Measurements from ENCODE around the gene CELA3B.
A peak's percentile ranks its signal among the peaks of the same experiment; 100 is the strongest.
"Not testable (repeated sequence)": the region's sequence is repeated elsewhere in the genome, so short reads cannot be mapped to it uniquely, and the experiment has no call there.

The CELA3B gene

DNA sequence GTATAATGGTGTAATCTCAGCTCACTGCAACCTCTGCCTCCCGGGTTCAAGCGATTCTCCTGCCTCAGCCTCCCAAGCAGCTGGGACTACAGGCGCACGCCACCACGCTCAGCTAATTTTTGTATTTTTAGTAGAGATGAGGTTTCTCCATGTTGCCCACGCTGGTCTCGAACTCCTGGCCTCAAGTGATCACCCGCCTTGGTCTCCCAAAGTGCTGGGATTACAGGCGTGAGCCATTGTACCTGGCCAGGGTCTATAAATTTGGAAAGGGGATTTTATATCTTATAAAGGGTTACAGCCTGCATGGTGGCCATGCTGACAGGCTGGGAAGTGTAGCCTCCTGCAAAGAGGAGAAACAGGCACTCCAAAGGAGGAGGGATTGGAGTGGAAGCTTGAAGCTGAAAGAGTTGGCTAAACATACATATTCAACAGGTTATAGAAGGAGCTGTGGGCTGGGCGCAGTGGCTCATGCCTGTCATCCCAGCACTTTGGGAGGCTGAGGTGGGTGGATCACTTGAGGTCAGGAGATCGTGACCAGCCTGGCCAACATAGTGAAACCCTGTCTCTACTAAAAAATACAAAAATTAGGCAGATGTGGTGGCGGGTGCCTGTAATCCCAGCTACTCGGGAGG lies 37.9 kb downstream of the CELA3B start:
- not testable (repeated sequence) for DNase-seq

DNA sequence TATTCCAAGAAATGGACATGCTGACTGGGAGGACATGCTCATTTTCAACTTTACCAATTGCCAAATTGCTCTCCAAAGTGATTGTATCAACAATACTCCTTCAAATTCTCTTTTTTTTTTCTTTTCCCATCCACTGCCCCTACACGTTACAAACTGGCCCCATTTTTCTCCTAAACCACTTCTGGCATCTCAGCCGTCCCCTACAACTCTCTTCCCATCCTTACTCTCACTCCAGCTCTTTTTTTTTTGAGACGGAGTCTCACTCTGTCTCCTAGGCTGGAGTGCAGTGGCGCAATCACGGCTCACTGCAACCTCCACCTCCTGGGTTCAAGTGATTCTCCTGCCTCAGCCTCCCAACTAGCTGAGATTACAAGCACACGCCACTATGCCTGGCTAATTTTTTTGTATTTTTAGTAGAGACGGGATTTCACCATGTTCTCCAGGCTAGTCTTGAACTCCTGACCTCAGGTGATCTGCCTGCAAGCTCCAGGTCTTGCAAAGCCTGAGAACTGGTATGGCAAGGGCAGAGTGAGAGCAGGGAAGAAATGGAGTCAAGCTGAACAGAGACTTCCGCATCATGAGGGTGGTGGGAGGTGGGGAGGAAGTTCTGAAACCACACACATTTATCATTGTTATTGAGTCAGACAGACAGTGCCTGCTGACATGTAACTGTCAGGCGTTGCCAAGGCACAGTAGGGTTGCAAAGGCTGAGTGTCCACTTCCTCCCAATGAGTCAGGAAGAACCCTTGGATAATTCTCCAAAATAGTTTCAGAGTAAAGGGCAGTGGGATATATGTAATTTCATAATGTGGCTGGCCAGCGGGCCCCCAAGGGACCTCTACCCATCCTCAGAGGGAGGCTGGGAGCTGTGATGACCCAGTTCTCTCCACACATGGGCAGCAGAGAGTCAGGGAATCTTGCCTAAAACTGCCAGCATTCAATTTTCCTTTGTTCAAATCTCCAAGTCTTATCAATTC lies 42.0 kb downstream of the CELA3B start:
- peak; percentile 91 to 98 for DNase-seq

DNA sequence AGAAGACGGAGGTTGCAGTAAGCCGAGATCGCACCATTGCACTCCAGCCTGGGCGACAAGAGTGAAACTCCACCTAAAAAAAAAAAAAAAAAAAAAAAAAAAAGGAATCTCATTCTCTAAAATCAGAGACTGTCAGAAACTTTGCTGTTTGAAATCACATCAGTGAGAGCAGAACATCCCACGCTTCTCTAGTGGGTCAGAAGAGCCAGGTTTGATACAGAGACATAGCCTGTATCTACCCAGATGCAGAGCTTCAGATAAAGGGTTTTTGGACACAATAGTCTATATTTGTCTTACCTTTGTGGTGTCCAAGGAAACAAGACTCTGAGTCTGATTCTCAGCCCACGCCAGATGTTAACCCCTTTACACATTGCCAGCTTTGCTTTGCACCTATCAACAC lies 44.2 kb downstream of the CELA3B start:
- DNase-seq: no peak

GRCh38 chr1:22024485-22025367 lies 47.9 kb downstream of the CELA3B start:
- peak; percentile 36 to 40 for DNase-seq

DNA sequence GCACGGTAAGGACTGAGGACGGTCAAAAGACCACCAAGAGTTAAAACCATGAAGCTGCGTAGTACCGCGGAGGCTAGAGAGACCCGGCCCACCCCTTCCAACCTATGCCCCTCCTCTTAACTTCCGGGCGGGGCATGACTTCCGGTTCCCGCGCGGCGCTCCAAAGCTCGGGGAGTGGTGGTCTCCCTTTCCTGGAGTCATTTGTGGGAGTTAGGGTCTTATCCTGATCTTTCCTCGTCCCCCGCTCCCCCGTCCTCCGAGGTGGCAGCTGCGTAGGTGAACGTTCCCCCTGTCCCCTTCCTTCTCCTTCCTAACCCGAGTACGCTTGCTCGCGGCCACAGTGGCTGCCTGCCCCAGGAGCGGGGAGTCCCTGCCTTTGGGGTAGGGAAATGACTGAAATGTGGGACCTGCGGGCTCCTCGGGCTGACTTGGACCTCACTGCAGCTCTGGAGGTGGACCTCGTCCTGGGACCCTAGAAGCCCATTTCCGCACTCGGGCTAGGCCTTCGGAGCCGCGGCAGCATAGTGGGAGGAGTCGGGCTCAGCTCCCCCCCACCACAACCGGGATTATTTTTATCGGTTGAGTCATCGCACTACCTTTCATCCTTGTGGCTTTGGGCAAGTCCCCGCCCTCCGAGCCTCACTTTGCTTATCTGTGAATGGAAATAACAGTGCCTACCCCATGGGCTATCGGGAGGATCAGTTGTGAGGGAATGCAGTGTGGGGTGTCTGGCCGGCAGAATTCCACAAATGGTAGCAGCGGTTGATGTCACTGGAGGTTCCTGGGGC lies 48.7 kb downstream of the CELA3B start:
- peak; percentile 86 to 94 for DNase-seq

GRCh38 chr1:22026924-22027289 lies 50.1 kb downstream of the CELA3B start:
- peak in 1 of 2 donors; percentile 15 for DNase-seq

- DNase-seq: no peak
Observed at GRCh38 chr1:22030057-22030456, 53.2 kb downstream of the CELA3B start.

GRCh38 chr1:22030473-22030872 lies 53.7 kb downstream of the CELA3B start:
- no peak for DNase-seq

DNA sequence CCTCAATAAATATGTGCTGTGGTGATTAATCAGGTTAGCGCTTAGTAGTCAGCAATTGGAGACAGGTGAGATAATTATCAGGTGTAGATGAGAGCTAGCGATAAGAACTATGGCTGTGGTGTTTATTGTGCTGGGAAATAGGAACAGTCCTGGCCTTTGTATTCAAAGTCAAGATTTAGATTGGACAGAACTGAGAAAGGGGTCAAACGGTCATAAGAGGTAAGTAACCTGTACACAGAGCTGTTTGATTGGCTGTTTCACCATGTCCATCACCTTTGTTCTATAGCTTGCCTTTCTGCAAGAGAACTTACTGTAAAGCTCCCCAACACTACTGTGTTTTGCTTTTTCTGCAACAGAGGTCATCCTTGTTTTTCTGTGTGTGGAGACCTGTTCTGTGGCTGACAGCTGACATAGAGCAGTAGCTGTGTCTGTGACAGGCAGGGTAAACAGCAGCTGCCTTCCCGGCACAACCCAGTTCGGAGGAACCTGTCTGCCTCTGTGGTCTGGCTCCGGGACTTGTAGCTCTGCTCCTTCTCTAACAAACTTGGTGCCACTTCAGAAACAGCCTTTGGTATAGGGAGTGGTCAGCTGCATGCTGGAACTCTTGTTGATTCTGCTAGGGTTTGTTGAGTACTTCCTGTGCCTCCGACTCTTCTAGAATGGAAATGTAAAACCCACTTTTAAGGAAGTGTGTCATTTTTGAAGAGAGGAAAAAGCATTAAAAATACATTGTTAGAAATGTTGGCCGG lies 54.6 kb downstream of the CELA3B start:
- DNase-seq: no peak

GRCh38 chr1:22034834-22035233 lies 58.0 kb downstream of the CELA3B start:
- DNase-seq: peak in 1 of 2 donors; percentile 89

DNA sequence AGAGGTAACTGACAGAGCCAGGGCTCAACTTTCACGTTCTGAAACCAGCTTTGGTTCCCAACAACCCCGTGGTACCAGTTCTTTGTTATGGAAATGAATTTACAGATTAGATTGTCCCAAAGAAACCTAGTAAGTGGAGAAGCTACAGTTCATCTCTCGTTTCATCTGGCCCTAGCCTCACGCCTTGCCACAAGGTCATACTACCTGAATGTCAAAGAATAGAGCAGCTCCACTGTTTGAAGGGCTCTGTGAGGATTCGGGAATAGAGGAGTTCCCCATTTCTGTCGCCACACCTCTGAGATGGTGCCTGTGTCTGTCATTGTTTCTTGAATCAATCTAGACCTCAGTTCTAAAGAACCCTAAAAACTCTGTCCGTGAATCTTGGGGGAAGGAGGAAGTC lies 60.7 kb downstream of the CELA3B start:
- DNase-seq: no peak

DNA sequence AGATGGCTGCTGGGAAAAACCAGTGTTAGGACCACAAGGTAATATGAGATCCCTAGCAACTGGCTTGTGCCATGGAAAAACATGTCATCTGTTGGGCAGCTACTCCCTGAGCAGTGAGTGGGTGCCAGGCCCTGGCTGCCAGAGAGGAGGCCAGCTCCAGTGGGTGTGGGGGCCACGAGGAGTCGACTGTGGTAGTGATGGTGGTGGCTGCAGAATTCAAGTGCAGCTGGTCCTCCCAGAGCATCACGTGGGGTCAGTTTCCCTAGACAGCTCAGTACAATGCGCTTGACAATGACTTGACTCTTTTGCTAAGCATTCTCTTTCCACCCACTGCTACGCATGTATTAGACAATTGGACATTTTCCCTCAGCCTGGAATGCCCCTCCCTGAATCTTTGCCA lies 61.2 kb downstream of the CELA3B start:
- DNase-seq: peak in 1 of 2 donors; percentile 78
